Neural progenitor cell (in vitro differentiated cells): ENCODE results near the gene PAX9.

Experiments used
- CTCF ChIP-seq: fragments of 200-600 bp; sonication (generic); IDR thresholded peaks from 2 replicates; pipeline ENCODE4 v1.5.1; 2017; ENCODE audit warnings: antibody characterized with exemption, mild to moderate bottlenecking
- EZH2 ChIP-seq: fragments of 200-600 bp; sonication (generic); IDR thresholded peaks from 2 replicates; pipeline ENCODE4 v1.6.1; 2017; ENCODE audit warnings: antibody characterized with exemption, mild to moderate bottlenecking, moderate library complexity

GRCh38 chr14:36676236-36676635, 14.6 kb downstream of the PAX9 start:
- TF ChIP-seq CTCF = no peak
- no peak for TF ChIP-seq EZH2
